Measurements from ENCODE around the gene PTPRN2. TPM values are rescaled to one million over a fixed set of nuclear protein-coding genes. Genes with fewer than 3 reads are reported as not detected.

The PTPRN2 gene
- total RNA-seq, 1 experiment from 2014 or later: not detected

- peaks cover 8% of the 10 kb centered on the region; the same call in 1 of the 2 replicates for H4K20me1 ChIP-seq (ENCODE audit: insufficient read depth)
- H3K79me2 ChIP-seq (ENCODE audit: low read depth): no peaks in the 10 kb centered on the region
- intact Hi-C loops (cut with micrococcal nuclease; ENCODE audit: unreplicated experiment): no loop called here
- H3K4me1 ChIP-seq (replicated peaks; ENCODE audit: insufficient read depth): no peaks in the 10 kb centered on the region
- no peak overlapping the region for H3K27ac ChIP-seq
- H3K27me3 ChIP-seq (ENCODE audit: insufficient read depth, low read depth): peaks cover 84% of the 10 kb centered on the region
- TF ChIP-seq EZH2 (IDR thresholded peaks at IDR 0.05; ENCODE audit: low read depth) (no peak), CTCF (conservative IDR thresholded peaks at IDR 0.05) (no peak)
- no TSS peak for BruUV-seq (replicated peaks)
- peaks cover 14% of the 10 kb centered on the region for H3F3A ChIP-seq (ENCODE audit: insufficient read depth, low read depth)
- no peak overlapping the region for H3K4me3 ChIP-seq
- ChIA-PET POLR2A (ENCODE audit: unreplicated experiment) (no interaction called here), CTCF (no interaction called here)
- no peak overlapping the region for H3K4me2 ChIP-seq
- H2AFZ ChIP-seq: no peak overlapping the region
- DNase-seq: no peak
- peaks cover 11% of the 10 kb centered on the region for H3K9me3 ChIP-seq (ENCODE audit: insufficient read depth, low read depth)
- H3K36me3 ChIP-seq (ENCODE audit: low read depth): no peaks in the 10 kb centered on the region
- H3K9me2 ChIP-seq (ENCODE audit: insufficient read depth): no peaks in the 10 kb centered on the region
These were observed 1033.0 kb downstream of the PTPRN2 start for GRCh38 chr7:157554393-157555238.

- Histone ChIP-seq H3K27me3 (ENCODE audit: insufficient read depth, low read depth) (peaks cover 84% of the 10 kb centered on the region), H2AFZ (no peak overlapping the region), H3K4me1 (replicated peaks; ENCODE audit: insufficient read depth) (no peaks in the 10 kb centered on the region), H3K4me3 (no peak overlapping the region), H3K9me2 (ENCODE audit: insufficient read depth) (no peaks in the 10 kb centered on the region), H3K36me3 (ENCODE audit: low read depth) (no peaks in the 10 kb centered on the region), H3K9me3 (ENCODE audit: insufficient read depth, low read depth) (peaks cover 11% of the 10 kb centered on the region), H4K20me1 (ENCODE audit: insufficient read depth) (peaks cover 7% of the 10 kb centered on the region; the same call in 1 of the 2 replicates), H3F3A (ENCODE audit: insufficient read depth, low read depth) (peaks cover 14% of the 10 kb centered on the region), H3K27ac (no peak overlapping the region), H3K79me2 (ENCODE audit: low read depth) (no peaks in the 10 kb centered on the region), H3K4me2 (no peak overlapping the region)
- BruUV-seq (replicated peaks): no TSS peak
- TF ChIP-seq CTCF (conservative IDR thresholded peaks at IDR 0.05): no peak
- TF ChIP-seq EZH2 (IDR thresholded peaks at IDR 0.05; ENCODE audit: low read depth): no peak
- CTCF ChIA-PET: no interaction called here
- DNase-seq: no peak
- POLR2A ChIA-PET (ENCODE audit: unreplicated experiment): no interaction called here
- intact Hi-C loops (cut with micrococcal nuclease; ENCODE audit: unreplicated experiment): no loop called here
These were observed 1034.4 kb downstream of the PTPRN2 start for GRCh38 chr7:157553256-157553655.

- Histone ChIP-seq H4K20me1 (ENCODE audit: insufficient read depth) (peaks cover 7% of the 10 kb centered on the region; the same call in 1 of the 2 replicates), H3K9me3 (ENCODE audit: insufficient read depth, low read depth) (peaks cover 11% of the 10 kb centered on the region), H3K4me2 (no peak overlapping the region), H3F3A (ENCODE audit: insufficient read depth, low read depth) (peaks cover 14% of the 10 kb centered on the region), H3K79me2 (ENCODE audit: low read depth) (no peaks in the 10 kb centered on the region), H2AFZ (no peak overlapping the region), H3K27me3 (ENCODE audit: insufficient read depth, low read depth) (peaks cover 84% of the 10 kb centered on the region), H3K36me3 (ENCODE audit: low read depth) (no peaks in the 10 kb centered on the region), H3K9me2 (ENCODE audit: insufficient read depth) (no peaks in the 10 kb centered on the region), H3K4me1 (replicated peaks; ENCODE audit: insufficient read depth) (no peaks in the 10 kb centered on the region), H3K4me3 (no peak overlapping the region), H3K27ac (no peak overlapping the region)
- DNase-seq: no peak
- no TSS peak for BruUV-seq (replicated peaks)
- ChIA-PET POLR2A (ENCODE audit: unreplicated experiment) (no interaction called here), CTCF (no interaction called here)
- intact Hi-C loops (cut with micrococcal nuclease; ENCODE audit: unreplicated experiment): no loop called here
- no peak for TF ChIP-seq CTCF (conservative IDR thresholded peaks at IDR 0.05)
- no peak for TF ChIP-seq EZH2 (IDR thresholded peaks at IDR 0.05; ENCODE audit: low read depth)
These were observed 1035.2 kb downstream of the PTPRN2 start for GRCh38 chr7:157552295-157552993.

All from PC-9 (cell line).